IPS-NIHi7 (cell line): ENCODE results near the gene PKDCC.
"Not testable (repeated sequence)": the region's sequence is repeated elsewhere in the genome, so short reads cannot be mapped to it uniquely, and the experiment has no call there.

Source experiments
- DNase-seq: peaks from one replicate; pipeline ENCODE4 v3.0.0; 2012; ENCODE audit warnings: mixed read lengths; ENCODE audit errors: extremely low spot score

Gene PKDCC

GRCh38 chr2:42030829-42031228, 17.0 kb upstream of the PKDCC start:
- DNase-seq = no peak

GRCh38 chr2:42031281-42032223, 16.3 kb upstream of the PKDCC start:
- DNase-seq = no peak

- no peak for DNase-seq
Observed at GRCh38 chr2:42032224-42032620, 15.6 kb upstream of the PKDCC start.

- DNase-seq = no peak
Observed at GRCh38 chr2:42032745-42033144, 15.1 kb upstream of the PKDCC start.

GRCh38 chr2:42034096-42034495, 13.7 kb upstream of the PKDCC start:
- DNase-seq = not testable (repeated sequence)

GRCh38 chr2:42035241-42035640, 12.6 kb upstream of the PKDCC start:
- DNase-seq = no peak

- DNase-seq = no peak
Observed at GRCh38 chr2:42036413-42036812, 11.4 kb upstream of the PKDCC start.

GRCh38 chr2:42036940-42037339, 10.9 kb upstream of the PKDCC start:
- DNase-seq = no peak

- DNase-seq = peak; percentile 56
Observed at GRCh38 chr2:42040643-42041278, 7.1 kb upstream of the PKDCC start.

- DNase-seq = no peak
Observed at GRCh38 chr2:42041377-42042127, 6.3 kb upstream of the PKDCC start.

GRCh38 chr2:42042631-42043355, 5.0 kb upstream of the PKDCC start:
- no peak for DNase-seq

GRCh38 chr2:42043789-42044394, 3.9 kb upstream of the PKDCC start:
- DNase-seq = no peak

- DNase-seq = no peak
Observed at GRCh38 chr2:42044939-42045338, 2.9 kb upstream of the PKDCC start.

GRCh38 chr2:42045352-42045751, 2.5 kb upstream of the PKDCC start:
- DNase-seq = no peak

- no peak for DNase-seq
Observed at GRCh38 chr2:42045848-42046748, 1.7 kb upstream of the PKDCC start.

- DNase-seq = peak; percentile 84
Observed at GRCh38 chr2:42046819-42047487, 868 bp upstream of the PKDCC start.

- DNase-seq = no peak
Observed at GRCh38 chr2:42048299-42049220, 739 bp downstream of the PKDCC start.

GRCh38 chr2:42049221-42050009, 1.6 kb downstream of the PKDCC start:
- DNase-seq = no peak
